NCI-H128 (cell line): ENCODE measurements around the gene CPSF3.
"Not testable (repeated sequence)": the region's sequence is repeated elsewhere in the genome, so short reads cannot be mapped to it uniquely, and the experiment has no call there.

Source experiments
- DNase-seq: peaks from one replicate; lab custom pipeline; 2025; ENCODE audit not compliant: unreplicated experiment; lab: John Stamatoyannopoulos, UW

The CPSF3 gene

GRCh38 chr2:9498210-9498609, 74.8 kb downstream of the CPSF3 start:
- no peak for DNase-seq

GRCh38 chr2:9508931-9509330, 85.5 kb downstream of the CPSF3 start:
- no peak for DNase-seq

- DNase-seq = not testable (repeated sequence)
Observed at GRCh38 chr2:9513946-9514345, 90.5 kb downstream of the CPSF3 start.

GRCh38 chr2:9517118-9517782, 93.8 kb downstream of the CPSF3 start:
- no peak for DNase-seq

GRCh38 chr2:9518163-9518562, 94.7 kb downstream of the CPSF3 start:
- DNase-seq = no peak

- no peak for DNase-seq
Observed at GRCh38 chr2:9518780-9519179, 95.3 kb downstream of the CPSF3 start.

GRCh38 chr2:9519250-9519649, 95.8 kb downstream of the CPSF3 start:
- no peak for DNase-seq
